UCSD-AML1 (cell line): ENCODE measurements around the gene PLEKHA5.

Source experiments
- DNase-seq: peaks from one replicate; lab custom pipeline; 2025; ENCODE audit not compliant: unreplicated experiment; lab: John Stamatoyannopoulos, UW

The PLEKHA5 gene

DNA sequence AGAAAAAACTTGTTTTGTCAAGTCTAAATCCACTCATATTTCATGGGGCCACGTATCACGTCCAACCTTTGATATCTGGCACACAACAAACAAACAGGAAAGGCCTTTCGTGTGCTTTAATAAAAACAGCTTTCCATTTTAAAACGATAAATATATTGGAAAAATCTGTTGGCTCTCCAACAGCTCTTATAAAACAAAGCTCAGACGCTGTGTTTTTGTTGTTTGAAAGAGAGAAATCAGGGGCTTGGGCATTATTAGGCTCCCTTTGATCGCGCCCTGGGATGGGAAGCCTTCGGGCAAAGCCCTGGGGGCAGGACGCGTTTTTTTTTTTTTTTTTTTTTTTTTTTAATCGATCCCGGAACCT, 429 bp upstream of the PLEKHA5 start:
- DNase-seq = no peak

DNA sequence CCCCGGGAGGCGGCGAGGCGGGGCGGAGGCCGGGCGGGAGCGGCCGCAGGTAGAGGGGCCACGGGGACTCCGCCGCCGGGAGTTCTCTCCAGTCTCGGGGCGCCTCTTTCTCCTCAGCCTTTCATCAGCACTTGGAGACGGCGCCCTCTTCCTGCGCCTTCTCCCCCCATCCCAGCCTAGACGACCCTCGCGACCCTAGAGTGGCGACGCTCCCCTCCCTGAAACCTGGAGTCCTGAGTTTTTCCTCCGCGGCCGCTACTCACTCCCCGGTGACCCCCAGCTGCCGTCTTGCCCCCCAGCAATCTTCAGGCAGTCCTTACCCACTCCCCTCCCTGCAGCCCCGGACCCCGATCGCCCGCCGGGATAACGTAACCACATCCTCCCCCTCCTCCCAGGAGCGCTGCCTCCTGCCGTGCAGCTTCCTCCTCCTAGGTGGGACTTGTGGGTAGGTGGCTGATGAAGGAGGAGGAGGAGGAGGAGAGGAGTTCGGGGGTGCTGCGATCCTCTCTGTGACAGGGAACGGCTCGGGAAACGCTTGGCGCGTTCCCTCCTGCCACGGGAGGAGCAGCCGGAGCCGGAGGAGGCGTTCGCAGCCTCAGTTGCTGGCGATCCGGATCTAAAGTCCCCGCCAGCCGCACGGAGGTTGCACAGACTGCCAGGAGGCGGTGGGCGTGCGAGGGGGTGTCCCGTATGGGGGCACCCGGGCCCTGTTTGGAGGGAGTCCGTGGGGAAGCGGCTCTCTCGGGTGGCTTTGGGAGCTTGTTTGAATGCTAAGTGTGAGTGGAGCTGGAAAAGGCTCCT, 891 bp downstream of the PLEKHA5 start:
- DNase-seq = peak; percentile 54

DNA sequence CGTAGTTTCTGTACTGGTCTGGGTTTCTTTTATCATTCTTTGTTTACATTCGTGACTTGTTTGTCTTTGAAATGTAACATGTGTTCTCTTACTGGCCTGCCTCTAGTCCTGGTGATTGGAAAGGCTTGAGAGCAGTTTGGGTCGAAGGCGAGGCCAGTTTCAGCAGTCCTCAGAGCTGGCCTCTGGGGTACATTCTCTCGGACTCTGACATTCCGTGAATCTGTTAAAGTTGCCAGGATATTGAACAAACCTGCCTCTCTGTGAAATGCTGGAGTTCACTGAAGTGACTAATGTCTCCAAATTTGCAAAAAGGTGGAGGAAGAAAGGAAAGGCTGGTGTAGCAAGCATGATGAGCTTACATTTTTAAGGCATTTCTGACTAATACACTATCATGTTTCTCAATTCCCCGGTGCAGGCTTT, 1.5 kb downstream of the PLEKHA5 start:
- DNase-seq = peak; percentile 37

DNA sequence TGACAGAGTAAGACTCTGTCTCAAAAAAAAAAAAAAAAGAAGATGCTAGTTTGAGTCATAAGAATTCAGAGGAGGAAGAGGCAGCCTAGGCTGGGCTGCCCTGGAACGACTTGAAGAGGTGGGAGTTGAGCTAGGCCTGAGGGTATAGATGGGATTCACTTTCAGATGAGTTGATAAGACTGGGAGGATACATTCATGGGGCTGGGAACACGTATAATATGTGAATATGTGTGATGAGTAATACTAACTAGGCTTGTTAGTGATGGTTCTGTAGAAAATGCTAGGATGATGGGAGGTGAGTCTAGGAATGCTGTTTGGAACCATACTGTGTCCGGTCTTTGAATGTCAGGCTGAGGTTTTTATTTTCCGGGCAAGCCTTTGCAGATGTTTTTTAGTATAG, 9.0 kb downstream of the PLEKHA5 start:
- no peak for DNase-seq

DNA sequence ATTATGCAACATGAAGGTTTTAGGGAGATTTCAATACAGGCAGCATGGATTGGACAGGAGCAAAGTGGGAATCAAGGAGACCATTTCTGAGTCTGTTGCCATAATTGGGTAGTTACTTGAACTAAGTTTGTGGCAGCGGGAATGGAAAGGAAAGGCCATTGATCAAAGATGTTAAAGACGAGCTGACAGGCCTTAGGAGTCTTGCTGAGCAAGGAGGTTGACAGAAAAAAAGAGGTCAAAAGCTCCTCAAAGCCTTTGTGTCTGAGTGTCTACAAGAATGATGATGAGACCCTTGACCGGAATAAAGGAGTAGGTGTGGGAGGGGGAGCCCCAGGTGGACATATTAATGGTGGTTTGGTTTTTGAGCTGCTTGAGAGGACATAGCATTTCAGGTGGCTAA, 9.4 kb downstream of the PLEKHA5 start:
- no peak for DNase-seq

DNA sequence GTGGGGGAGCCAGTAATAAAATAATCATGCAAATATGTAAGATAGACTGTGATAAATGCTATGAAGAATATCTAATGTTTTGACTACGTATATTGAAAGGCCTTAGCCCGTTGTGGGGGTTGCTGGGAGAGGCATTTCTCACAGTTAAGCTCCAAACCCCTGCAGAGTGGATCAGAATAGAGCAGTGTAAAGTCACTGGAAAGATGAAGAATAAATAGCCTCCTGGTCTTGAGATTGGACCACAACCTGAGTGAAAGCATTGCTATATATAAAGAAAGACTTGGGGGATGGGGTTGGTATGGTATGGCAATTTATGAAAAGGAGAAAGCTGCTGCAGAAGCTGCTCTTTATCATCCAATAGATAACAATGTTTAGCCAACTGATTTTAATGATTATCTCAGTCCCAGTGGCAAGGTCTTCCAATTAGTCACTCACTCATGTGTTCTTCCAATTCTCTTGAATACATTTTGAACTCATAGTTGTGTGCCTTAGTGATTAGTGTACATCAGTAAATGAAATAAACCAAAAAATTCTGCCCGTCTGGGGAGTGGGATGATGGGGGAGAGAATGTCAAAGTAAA, 10.2 kb downstream of the PLEKHA5 start:
- DNase-seq = no peak

DNA sequence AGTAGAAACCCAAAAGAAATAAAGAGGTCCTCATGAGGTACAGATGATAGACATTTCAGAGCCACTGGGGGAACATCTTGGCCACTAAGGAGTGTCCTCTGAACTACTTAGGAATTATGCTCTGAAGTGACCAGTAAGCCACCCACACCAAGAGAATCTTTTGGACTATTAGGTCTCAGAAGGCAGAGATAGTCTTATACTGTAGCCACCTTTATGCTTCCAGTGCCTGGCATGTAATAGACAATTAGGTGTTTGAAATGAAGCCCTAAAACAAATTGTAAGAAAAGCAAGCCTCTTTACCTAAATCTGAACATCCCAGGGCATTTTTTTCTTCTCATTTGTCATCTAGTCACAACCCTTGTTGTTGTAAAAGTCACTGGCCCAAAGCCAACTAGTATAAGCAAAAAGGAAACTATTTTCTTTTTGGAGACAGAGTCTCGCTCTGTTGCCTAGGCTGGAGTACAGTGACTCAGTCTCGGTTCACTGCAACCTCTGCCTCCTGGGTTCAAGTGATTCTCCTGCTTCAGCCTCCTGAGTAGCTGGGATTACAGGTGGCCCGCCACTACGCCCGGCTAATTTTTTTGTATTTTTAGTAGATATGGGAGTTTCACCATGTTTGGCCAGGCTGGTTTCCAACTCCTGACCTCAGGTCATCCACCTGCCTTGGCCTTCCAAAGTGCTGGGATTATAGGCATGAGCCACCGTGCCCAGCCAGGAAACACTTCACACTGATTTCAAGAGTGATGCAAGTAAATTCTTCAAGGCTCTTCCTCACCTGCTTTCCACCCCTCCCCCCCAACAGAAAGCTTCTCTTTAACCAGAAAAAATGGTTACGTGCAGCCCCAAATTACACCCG, 11.1 kb downstream of the PLEKHA5 start:
- no peak for DNase-seq

DNA sequence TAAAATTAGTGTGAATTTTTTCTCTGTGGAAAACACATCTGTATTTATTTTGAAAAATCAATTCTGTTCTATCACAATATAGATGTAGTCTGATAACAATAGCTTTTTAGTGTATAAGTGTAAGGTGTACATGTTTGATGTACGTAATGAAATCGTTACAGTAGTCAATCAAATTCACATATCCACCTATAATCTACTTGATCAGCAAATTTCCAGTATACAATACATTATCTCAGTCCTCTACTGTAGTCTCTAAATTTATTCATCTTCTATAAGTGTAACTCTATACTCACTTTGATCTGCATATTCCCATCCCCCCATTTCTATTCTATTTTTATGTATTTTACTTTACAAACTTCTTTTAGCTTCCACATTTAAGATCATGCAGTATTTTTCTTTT, 13.0 kb downstream of the PLEKHA5 start:
- no peak for DNase-seq

DNA sequence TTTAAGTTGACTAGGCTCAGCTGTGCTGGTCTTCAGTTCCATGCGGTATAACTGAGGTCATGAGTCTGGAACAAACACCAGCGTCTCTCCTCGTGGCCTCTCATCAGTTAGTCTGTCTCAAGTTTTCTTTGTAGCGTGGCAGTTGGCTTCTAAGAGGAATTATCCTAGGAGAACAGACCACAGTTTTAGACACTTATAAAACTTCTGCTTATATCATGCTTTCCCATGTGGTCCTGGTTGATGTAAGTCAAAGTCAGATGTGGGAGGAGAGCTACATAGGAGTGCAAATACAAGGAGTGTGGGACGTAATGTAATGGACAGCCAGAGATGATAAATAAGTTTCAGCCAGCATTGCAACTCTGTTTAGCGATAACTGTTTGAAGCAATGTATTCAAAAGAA, 14.8 kb downstream of the PLEKHA5 start:
- no peak for DNase-seq

DNA sequence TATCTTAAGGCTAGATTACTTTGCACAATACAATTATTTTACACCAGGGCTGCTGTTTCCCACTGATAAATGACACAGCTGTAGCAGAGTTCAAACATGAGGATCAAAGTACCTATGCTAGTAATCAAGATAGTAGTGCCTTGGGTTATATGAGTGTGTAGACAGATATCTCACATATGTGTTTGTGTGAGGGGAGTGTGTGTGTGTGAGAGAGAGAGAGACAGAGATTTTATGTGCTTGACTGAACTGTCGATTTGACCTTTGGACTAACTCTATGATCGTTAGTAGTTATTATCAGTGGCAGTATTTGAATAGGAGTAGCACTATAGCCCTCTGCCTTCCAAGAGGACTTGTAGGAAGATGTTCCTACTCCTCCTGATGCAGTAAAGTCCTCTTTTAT, 15.5 kb downstream of the PLEKHA5 start:
- DNase-seq = no peak

DNA sequence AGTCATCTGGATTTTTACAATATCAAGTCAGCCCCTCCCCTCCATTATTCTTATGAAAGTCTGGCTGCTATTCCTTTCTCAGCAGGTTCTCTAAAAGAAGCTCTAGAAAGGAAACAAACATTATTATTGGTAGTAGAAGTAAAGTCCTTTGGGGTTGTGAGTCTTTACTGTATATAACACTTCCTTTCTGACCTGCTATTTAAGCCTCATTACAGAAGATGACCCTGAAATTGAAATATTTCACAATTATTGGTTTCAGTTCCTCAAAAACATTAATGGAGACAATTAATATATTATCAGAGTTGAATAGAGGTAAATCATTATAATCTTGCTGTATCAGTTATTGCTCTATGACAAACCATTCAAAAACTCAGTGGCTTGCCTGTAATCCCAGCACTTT, 19.3 kb downstream of the PLEKHA5 start:
- no peak for DNase-seq

DNA sequence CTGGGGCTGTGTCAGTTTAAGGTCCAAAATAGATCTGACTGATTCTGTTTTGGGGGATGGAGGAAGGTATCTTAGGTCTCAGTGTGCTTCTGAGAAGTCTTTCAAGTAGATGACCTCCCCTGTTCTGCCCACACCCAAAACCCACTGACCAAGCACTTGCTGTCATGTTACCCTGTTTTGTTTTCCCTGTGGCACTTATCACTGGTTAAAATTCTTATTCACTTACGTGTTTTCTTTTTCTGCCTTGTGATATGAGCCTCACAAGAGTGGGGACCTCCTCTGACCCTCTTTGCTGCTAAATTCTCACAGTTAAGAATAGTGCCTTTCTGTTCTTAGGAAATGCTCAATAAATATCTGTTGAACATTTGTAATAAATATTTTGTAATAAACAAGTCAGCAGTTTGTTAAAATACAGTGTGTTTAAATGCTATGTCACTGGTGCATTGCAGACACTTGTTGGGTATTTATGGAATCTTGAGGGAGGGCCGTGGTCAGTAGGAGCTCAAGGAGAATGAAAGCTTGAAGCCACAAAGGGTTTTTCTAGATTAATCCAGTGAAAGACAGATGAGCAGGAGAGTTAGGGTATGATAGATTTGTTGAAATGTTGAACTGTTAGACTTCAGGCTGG, 20.9 kb downstream of the PLEKHA5 start:
- no peak for DNase-seq

DNA sequence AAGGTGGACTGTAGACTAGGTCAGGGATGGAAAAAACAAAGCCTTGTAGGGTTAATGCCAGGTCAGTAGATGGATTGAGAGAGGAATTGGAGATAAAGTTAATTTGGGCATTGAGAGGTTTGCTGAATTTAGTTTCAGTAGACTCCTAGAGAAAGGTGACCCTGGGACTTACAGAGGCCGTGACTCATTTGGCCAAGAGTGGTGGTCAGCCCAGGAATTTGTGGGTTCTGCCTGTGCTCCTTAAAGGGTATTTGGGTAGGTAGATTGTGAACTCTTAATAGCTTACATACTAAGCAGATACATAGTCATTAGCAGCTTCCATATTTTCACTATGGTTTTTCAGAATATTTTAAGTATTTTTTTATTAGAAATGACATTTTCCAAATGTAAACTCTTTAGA, 21.8 kb downstream of the PLEKHA5 start:
- no peak for DNase-seq

DNA sequence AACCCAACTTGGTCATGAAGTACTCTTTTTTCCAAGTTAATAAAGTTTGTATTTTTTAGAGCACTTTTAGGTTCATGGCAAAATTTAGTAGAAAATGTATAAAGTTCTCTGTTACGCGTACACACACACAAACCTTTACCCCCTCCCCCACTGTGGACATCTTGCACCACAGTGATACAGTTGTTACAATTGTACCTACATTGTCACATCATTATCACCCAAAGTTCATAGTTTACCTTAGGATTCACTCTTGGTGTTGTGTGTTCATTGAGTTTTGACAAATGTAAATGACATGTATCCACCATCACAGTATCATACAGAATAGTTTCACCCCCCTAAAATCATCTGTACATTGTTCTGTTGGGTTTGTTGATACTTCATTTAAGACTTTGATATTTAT, 23.9 kb downstream of the PLEKHA5 start:
- DNase-seq = no peak

DNA sequence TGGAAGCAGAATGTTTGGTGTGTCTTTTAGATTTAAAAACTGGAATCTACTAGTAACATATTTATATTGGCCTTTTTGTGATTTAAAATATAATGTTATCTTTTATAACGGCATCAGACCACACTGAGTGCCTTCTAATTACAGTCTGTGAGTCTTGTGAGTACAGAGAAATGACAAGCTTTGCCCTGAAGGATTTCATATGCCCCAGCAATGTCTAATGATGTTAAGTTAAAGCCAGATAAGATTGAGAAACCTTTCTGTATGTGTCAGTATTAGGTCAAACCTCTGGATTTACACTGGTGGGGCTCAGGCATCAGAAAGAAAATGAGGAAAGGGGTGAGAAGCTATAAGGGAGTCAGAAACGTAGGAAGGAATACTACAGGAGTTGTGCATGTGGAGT, 25.2 kb downstream of the PLEKHA5 start:
- no peak for DNase-seq

DNA sequence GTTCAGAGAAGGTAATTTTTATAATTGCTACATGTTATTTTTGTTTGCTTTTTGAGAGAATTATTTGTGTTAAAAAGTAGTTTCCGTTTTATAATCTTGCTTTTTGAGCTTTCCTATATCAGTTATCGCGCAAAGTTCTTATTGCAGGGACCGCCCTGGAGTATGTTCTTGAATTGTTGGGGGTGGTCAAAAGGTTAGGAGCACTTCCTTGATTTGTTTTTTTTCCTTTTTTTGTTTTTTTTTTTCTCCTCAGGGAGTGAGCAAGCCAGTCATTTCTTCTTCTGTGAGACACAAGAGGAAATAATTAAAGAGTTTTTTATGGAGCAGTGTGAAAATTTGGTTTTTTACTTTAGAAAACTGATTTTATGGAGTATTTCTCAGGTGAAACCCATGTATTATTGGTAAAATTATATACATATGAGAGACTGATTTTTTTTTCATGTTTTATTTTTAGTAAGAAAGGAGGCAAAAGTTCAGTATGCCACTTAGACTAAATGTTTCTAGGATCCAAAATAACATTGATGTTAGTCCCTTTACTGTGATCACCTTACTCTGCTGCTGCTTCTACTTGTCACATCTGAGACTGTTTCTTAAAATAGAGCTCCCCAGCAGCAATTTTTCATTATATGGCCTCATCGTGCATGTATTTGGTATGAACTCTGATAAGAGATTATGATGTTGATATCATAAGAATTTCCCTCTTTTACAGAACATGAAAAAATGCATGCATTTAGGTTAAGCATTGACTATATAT, 26.6 kb downstream of the PLEKHA5 start:
- no peak for DNase-seq

DNA sequence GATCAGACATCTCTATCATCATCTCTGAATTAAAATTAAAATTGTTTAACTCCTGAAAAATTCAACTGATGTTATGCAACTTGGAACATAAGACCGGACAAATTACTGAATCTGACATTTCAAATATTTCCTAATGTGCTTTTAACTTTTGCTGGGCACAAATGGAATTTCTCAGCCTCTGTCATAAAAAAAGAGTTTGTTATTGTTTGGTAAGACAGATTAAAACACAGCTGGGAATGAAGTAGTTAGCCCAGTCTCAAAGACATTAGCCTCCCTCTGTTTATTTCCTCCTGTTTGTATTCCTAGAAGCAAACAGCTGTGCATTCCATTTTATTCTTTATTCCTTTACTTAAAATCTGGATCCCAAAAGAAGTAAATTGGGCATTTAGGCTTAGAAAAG, 29.4 kb downstream of the PLEKHA5 start:
- no peak for DNase-seq

DNA sequence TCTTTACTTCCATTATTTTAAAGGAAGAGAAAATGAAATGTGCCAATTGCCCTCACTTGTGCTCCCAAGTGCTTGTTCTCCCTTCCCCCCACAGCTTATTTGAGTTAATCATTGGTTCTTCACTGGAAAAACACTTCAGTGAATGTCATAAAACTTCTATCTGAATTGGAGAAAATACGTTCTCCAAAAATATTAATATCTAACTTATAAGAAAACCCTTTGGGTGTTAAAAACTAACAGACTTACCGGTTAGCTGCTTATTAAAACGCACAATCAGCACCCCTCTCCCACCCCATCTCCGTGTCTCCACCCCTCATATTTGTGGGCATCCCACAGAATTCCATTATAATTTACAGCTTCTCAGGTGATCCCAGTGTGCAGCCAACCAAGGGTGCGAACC, 31.7 kb downstream of the PLEKHA5 start:
- DNase-seq = no peak

DNA sequence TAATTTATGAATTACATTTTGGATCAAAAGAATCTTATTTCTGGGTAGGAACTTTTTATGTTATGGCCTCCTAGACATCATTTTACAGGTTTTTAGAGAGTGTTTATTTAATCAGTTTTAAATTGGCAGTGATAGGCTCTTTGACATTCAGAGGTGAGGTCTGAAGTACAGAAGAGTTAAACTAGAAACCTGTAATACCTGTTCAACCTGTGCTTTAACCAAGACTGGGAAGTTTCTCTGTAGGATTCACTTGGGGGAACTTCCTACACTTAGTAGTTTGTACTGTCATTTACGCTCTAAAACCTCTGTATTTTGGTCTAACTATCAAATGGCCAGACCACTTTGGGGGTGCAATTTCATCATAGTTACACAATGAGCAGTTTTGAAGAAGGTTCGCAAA, 35.9 kb downstream of the PLEKHA5 start:
- no peak for DNase-seq

DNA sequence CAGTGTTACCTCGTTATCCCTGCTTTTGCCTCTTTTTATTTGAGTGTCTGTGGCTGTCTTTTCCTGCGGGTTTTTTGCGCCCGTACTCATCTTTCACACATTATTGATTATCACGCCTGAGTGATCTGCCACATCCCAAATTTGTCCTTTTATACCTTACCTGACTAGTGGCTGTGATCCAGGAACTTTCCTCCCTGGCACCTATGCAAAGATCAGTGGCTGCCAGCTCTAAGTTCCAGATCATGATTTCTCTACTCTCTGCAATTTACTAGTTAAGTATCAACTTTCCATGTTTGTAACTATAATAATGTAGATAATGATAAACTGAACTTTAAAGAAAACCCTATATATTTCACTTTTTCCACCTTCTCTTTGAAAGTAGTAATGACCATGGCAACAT, 36.9 kb downstream of the PLEKHA5 start:
- no peak for DNase-seq

DNA sequence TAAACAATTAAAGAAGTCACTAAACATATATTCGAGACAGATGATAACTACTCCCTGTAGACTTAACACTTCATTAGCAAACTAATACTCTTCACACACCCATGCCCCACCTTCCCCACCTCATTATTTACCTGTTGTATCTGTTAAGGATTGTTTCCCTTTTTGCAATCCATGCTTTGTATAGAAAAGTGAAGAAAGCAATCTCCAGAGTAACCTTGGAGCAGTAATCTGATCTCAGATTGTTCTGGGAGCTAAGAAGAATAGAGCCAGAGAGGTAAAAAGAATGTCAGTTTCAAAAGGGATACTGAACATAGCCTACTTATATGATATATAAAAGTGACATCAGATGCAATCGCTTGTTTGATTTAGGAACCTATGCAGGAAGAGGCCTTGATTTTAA, 37.4 kb downstream of the PLEKHA5 start:
- DNase-seq = no peak
